Keratinocyte (primary cell): ENCODE measurements around the gene TLR10. TPM values are rescaled to one million over a fixed set of nuclear protein-coding genes. Genes with fewer than 3 reads are reported as not detected.

Experiments used
- DNase-seq: peaks from one replicate; pipeline ENCODE4 v3.0.0-alpha.2; 2011; ENCODE audit warnings: low read depth, missing footprints, low spot score
- FAIRE-seq: peaks from 2 replicates; lab custom pipeline; 2011; peaks lifted over from hg19 to GRCh38; lab: Jason Lieb, UNC
- H2AFZ ChIP-seq: 2 replicates; pipeline ENCODE4 v1.6.0; 2012; ENCODE audit warnings: low read length, control low read depth, inconsistent platforms; ENCODE audit not compliant: control insufficient read depth
- H3K27ac ChIP-seq: 2 replicates; pipeline ENCODE4 v1.5.1; 2011; ENCODE audit warnings: low read length; ENCODE audit not compliant: control insufficient read depth, insufficient read depth
- H3K27me3 ChIP-seq: 3 replicates; pipeline ENCODE4 v1.6.0; 2011; ENCODE audit warnings: low read length; ENCODE audit not compliant: control insufficient read depth, insufficient read depth; ENCODE audit errors: extremely low read depth
- H3K36me3 ChIP-seq, 2 experiments: 2 replicates in 1 of 2; 3 replicates in 1 of 2; pipeline ENCODE4 v1.5.1; 2011; ENCODE audit warnings: low read length in 2 of 2, mild to moderate bottlenecking in 1 of 2; ENCODE audit not compliant: control insufficient read depth in 2 of 2, insufficient read depth in 2 of 2; ENCODE audit errors: extremely low read depth in 1 of 2
- H3K4me1 ChIP-seq: 3 replicates; pipeline ENCODE4 v1.5.1; 2011; ENCODE audit warnings: low read length; ENCODE audit not compliant: control insufficient read depth, insufficient read depth; ENCODE audit errors: extremely low read depth
- H3K4me2 ChIP-seq: 3 replicates; pipeline ENCODE4 v1.6.0; 2011; ENCODE audit warnings: low read depth, low read length; ENCODE audit not compliant: control insufficient read depth, insufficient read depth; ENCODE audit errors: extremely low read depth
- H3K4me3 ChIP-seq, 3 experiments: fragments of 200-600 bp in 1 of 3; sonication (generic) in 1 of 3; 2 replicates in 2 of 3; 3 replicates in 1 of 3; pipeline ENCODE4 v1.5.1; 2011 to 2016; ENCODE audit warnings: low read length in 3 of 3, mild to moderate bottlenecking in 3 of 3, control low read depth in 2 of 3, inconsistent platforms in 1 of 3, low read depth in 1 of 3, mixed read lengths in 1 of 3, mixed run types in 1 of 3, moderate library complexity in 1 of 3; ENCODE audit not compliant: control insufficient read depth in 2 of 3, insufficient read depth in 2 of 3; ENCODE audit errors: extremely low read depth in 1 of 3
- H3K79me2 ChIP-seq: 2 replicates; pipeline ENCODE4 v1.6.0; 2012; ENCODE audit warnings: low read length; ENCODE audit not compliant: control insufficient read depth, insufficient read depth
- H3K9ac ChIP-seq: 3 replicates; pipeline ENCODE4 v1.6.0; 2011; ENCODE audit warnings: low read length; ENCODE audit not compliant: control insufficient read depth, insufficient read depth; ENCODE audit errors: extremely low read depth
- H3K9me1 ChIP-seq: 3 replicates; pipeline ENCODE4 v1.6.0; 2011; ENCODE audit warnings: low read length; ENCODE audit not compliant: control insufficient read depth, insufficient read depth; ENCODE audit errors: extremely low read depth
- H3K9me3 ChIP-seq: 2 replicates; pipeline ENCODE4 v1.5.1; 2012; ENCODE audit warnings: low read depth, low read length; ENCODE audit not compliant: control insufficient read depth
- H4K20me1 ChIP-seq: 3 replicates; pipeline ENCODE4 v1.6.0; 2011; ENCODE audit warnings: low read length; ENCODE audit not compliant: control insufficient read depth, insufficient read depth; ENCODE audit errors: extremely low read depth
- CTCF ChIP-seq, 3 experiments: IDR thresholded peaks in 1 of 3; conservative IDR thresholded peaks in 1 of 3; optimal IDR thresholded peaks in 1 of 3; 2 replicates in 2 of 3; 3 replicates in 1 of 3; pipeline versions ENCODE3 to v1.5.1; 2011; ENCODE audit warnings: low read length in 3 of 3, mild to moderate bottlenecking in 3 of 3, moderate library complexity in 2 of 3, control low read depth in 1 of 3, inconsistent platforms in 1 of 3; ENCODE audit not compliant: insufficient read depth in 2 of 3; ENCODE audit errors: extremely low read depth in 1 of 3
- EZH2 ChIP-seq: IDR thresholded peaks from one replicate; pipeline ENCODE4 v1.6.1; 2012; ENCODE audit warnings: inconsistent platforms, mild to moderate bottlenecking, low read length, moderate library complexity
- dilution Hi-C: fragments of 300-500 bp; cut with MboI; formaldehyde crosslinking; loops from one replicate; pipeline ENCODE4 v1.7.0; 2020; ENCODE audit warnings: low sequenced_read_pairs; ENCODE audit not compliant: extremely low pct_ligation_motif_present
- polyA plus RNA-seq, 5 experiments: library from polyadenylated mRNA; depleted of rRNA in 3 of 5; stranded (reverse) in 3 of 5; stranded (forward) in 1 of 5; unstranded in 1 of 5; fragments of >200 nt; gene quantifications; 1 replicate in 1 of 5; 2 replicates in 3 of 5; 3 replicates in 1 of 5; pipeline versions ENCODE4 v1.2.1 to v1.2.3, GENCODE V29; 2011 to 2012; ENCODE audit warnings: missing spikeins in 2 of 5, low read depth in 1 of 5, low replicate concordance in 1 of 5

TLR10 gene
- polyA plus RNA-seq, 1 donor (not counting 4 experiments of a cell fraction or from before 2014, with no cell fraction given) = 0.05 TPM

- no peak for DNase-seq
- dilution Hi-C loops = no loop called here
- no peak overlapping the region for H3K4me2 ChIP-seq
- no peaks in the 10 kb centered on the region for H3K27me3 ChIP-seq
- TF ChIP-seq EZH2 (no peak), CTCF (optimal IDR thresholded peaks at IDR 0.05 in 1 of 3, IDR thresholded peaks at IDR 0.05 in 1 of 3, conservative IDR thresholded peaks at IDR 0.05 in 1 of 3; ENCODE audit: extremely low read depth in 1 of 3, insufficient read depth in 2 of 3, low read length in 3 of 3) (no peak)
- H4K20me1 ChIP-seq = no peaks in the 10 kb centered on the region
- FAIRE-seq = no peak
- H3K27ac ChIP-seq = no peak overlapping the region
- H3K4me1 ChIP-seq = peaks cover 6% of the 10 kb centered on the region
- H3K4me3 ChIP-seq = no peak overlapping the region
- no peaks in the 10 kb centered on the region for H3K9me3 ChIP-seq
- H2AFZ ChIP-seq = no peak overlapping the region
- H3K9ac ChIP-seq = no peak overlapping the region
- H3K79me2 ChIP-seq = no peaks in the 10 kb centered on the region
- H3K9me1 ChIP-seq = no peaks in the 10 kb centered on the region
- H3K36me3 ChIP-seq = no peaks in the 10 kb centered on the region
These were observed 3.2 kb upstream of the TLR10 start for GRCh38 chr4:38785901-38786402.

- no peak for TF ChIP-seq CTCF (optimal IDR thresholded peaks at IDR 0.05 in 1 of 3, IDR thresholded peaks at IDR 0.05 in 1 of 3, conservative IDR thresholded peaks at IDR 0.05 in 1 of 3; ENCODE audit: extremely low read depth in 1 of 3, insufficient read depth in 2 of 3, low read length in 3 of 3)
- no peak for TF ChIP-seq EZH2
- H3K9me1 ChIP-seq = no peaks in the 10 kb centered on the region
- no peak overlapping the region for H3K4me3 ChIP-seq
- H3K4me2 ChIP-seq = no peak overlapping the region
- no peaks in the 10 kb centered on the region for H3K9me3 ChIP-seq
- H3K79me2 ChIP-seq = no peaks in the 10 kb centered on the region
- DNase-seq = no peak
- no peak for FAIRE-seq
- no peaks in the 10 kb centered on the region for H4K20me1 ChIP-seq
- dilution Hi-C loops = no loop called here
- no peaks in the 10 kb centered on the region for H3K27me3 ChIP-seq
- H3K27ac ChIP-seq = no peak overlapping the region
- H2AFZ ChIP-seq = peak overlapping the region; percentile 14
- peaks cover 6% of the 10 kb centered on the region for H3K4me1 ChIP-seq
- no peak overlapping the region for H3K9ac ChIP-seq
- H3K36me3 ChIP-seq = no peaks in the 10 kb centered on the region
These were observed 2.4 kb upstream of the TLR10 start for GRCh38 chr4:38785041-38785790.
